CD4-positive, alpha-beta T cell treated with Interleukin-17A for 4 hours (primary cell): ENCODE results near the gene GALNT9.
"Not testable (repeated sequence)": the region's sequence is repeated elsewhere in the genome, so short reads cannot be mapped to it uniquely, and the experiment has no call there.

Experiments
- DNase-seq: peaks from one replicate; pipeline ENCODE4 v3.0.0-alpha.2; 2020; ENCODE audit warnings: mixed read lengths

Gene GALNT9

DNA sequence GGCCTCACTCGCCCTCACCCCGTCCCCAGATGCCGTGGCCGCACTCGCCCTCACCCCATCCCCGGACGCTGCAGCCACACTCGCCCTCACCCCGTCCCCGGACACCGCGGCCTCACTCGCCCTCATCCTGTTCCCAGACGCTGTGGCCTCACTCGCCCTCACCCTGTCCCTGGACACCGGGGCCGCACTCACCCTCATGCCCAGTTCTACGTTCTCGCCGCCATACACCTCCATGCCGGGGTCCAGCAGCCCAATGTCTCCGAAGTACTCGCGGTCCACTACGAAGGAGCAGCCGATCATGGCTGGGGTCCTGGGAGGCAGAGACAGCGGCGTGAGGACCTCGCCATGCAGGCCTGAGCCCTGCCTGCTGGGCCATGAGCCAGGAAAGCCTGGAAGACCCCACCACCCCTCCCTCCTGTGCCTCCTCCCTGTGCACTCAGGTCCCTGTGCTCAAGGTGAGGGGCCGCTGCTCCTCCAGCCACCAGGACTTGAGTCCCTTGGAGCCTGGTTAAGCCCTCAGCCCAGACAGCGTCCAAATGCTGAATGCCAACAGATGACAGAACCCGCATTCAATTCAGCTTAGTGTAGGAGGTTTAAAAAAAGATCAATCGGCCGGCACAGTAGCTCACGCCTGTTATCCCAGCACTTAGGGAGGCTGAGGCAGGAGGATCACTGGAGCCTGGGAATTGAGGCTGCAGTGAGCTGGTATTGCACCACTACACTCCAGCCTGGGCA, 81.5 kb downstream of the GALNT9 start:
- no peak for DNase-seq

DNA sequence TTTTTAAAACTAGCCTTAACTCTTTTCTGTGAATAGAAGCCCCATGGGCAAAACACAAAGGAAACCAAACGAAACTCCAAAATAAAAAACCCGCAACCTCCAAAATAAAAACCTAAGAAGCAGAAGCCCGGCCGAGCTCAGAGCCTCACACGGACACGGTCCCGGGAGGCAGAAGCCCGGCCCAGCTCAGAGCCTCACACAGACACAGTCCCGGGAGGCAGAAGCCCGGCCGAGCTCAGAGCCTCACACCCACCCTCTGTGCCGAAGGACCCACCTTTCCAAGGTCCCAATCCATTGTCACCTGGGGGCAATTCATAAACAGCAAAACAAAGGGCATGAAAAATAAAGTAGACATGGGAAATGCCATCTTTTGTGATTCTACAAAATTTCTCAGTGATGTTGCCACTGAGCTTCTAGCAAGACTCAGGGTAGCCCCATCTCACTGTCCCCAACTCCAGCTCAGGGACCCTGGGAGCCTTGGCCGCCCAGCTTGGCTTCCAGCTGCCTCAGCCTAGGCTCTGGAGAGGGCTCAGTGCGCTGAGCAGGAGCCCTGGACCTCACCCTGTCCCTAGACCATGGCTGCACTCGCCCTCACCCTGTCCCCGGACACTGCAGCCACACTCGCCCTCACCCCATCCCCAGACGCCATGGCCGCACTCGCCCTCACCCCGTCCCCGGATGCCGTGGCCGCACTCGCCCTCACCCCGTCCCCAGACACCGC, 82.2 kb downstream of the GALNT9 start:
- no peak for DNase-seq

DNA sequence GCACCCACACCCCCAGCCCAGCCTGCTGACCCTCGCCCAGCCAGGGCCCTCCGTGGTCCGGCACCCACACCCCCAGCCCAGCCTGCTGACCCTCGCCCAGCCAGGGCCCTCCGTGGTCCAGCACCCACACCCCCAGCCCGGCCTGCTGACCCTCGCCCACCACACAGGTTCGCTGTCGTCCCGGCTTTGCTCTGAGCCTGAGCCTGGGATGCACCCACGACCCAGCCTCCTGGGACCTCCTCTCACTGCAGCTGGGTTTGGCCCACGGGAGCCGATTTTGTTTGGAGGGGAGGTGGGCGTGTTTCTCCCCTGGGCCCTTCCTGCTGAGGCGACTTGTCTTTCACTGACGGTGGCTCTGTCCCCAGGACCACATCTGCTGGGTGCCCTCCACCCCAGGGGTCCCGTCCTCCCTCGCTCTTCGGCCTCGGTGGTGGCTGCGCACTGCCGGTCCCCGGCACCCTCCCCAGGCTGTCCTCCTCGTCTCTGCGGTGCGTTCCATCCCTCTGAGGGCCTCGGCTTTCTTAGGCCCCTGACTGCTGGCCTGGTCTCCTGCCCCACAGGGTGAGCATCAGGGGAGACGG, 83.8 kb downstream of the GALNT9 start:
- DNase-seq, result no peak

DNA sequence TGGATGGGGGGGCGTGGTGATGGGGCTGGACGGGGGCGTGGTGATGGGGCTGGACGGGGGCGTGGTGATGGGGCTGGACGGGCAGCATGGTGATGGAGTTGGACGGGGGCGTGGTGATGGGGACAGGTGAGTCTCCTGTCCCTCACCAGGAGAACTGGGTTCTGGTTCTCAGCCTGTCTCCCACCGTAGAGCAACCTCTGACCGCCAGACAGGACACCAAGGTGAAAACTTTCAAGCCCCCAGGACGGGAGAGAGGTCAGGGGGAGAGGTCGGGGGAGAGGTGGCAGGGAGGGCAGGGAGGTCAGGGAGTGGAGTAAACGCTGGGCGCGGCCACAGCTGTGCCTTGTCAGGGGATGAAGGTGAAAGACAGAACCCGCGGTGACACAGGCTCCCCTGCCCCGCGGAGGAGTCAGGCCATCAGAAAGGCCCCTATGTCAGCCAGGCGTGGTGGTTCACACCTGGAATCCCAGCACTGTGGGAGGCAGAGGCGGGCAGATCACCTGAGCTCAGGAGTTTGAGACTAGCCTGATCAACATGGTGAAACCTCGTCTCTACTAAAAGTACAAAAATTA, 84.6 kb downstream of the GALNT9 start:
- no peak for DNase-seq

DNA sequence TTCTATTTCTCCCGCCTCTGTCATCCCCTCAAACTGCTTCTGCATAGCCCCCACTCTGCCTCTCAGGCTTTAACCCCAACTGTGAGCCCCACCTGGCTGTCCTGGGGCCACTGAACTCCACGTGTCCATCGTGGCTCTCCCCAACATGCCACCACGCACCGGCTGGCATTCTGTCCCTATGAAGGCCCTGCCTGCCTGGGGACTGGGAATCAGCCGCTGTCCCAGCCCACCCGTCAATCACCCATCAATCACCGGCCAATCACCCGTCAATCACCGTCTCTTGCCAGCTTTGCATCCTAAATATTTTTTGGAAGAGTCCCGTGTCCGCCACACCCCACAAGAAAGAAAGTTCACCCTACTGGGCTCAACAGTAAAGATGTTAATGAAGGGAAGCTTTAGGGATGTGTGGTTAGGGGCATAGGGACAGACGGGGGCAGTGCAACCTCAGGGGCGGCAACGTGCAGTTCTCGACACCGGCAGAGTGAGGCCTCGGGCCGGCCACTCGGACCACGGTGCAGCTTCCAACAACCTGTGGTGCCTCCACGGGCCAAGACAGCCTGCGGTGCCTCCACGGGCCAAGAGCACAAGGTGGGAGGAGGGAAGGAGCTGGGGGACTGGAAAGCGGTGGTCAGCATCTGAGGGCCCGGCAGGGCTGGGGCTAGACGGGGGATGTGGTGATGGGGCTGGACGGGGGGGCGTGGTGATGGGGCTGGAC, 85.6 kb downstream of the GALNT9 start:
- no peak for DNase-seq

DNA sequence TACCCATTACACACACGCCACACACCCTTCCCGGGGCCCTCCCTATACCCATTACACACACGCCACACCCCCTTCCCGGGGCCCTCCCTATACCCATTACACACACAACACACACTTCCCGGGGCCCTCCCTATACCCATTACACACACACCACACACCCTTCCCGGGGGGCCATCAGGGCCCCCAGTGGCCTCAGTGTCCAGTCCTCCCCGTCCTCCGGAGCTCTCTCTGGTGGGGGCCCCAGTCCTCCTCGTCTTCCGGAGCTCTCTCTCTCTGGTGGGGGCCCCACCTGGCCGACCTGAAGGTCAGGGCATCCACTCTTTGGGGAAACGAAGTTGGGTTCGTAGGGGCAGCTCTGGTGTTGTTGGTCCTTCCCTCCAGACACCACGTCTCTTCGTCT, 86.2 kb downstream of the GALNT9 start:
- DNase-seq, result not testable (repeated sequence)

DNA sequence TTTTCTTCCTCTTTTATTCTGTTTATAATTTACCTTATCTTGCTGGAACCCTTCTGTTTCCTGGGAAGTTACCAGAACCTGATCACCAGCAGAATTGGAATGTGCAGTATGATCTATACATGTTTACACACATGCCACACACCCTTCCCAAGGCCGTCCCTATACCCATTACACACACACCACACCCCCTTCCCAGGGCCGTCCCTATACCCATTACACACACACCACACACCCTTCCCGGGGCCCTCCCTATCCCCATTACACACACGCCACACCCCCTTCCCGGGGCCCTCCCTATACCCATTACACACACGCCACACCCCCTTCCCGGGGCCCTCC, 88.8 kb downstream of the GALNT9 start:
- not testable (repeated sequence) for DNase-seq

DNA sequence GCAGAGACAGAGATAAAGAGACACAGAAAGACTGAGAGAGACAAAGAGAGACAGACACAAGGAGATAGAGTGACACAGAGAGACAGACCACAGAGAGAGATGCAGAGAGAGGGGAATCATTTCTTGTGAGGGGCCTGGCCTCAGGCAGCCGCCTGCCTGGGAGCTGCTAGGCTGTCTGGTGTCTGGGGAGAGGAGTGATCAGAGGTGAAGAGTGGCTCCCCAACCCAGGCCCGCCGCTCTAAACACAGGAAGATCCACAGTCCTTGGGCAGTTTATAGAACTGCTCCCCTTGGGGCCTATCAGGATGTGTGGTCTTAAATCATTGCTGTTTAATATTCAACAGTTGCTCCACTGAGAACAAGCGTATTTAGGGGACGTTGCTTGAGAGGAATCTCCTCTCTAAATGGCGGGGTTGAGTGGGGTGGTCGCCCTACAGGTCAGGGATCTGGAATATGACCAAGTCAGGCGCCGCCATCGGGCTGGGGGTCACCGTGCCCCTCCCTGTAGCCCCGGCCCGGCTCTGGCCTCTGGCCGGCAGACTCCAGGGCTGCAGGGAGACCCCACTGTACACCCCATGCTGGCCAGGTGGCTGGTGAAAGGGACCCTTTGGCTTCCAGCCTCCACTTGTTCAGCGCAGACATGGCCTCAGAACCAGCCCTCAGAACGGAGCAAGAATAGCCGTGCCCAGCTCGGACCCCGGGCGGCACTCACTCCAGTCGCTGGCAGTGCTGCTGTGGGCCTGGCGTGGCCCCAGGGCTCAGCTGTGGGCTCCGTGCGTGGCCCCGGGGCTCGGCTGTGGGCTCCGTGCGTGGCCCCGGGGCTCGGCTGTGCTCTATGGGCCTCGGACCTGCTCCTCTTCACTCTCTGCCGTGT, 89.4 kb downstream of the GALNT9 start:
- DNase-seq, result no peak

DNA sequence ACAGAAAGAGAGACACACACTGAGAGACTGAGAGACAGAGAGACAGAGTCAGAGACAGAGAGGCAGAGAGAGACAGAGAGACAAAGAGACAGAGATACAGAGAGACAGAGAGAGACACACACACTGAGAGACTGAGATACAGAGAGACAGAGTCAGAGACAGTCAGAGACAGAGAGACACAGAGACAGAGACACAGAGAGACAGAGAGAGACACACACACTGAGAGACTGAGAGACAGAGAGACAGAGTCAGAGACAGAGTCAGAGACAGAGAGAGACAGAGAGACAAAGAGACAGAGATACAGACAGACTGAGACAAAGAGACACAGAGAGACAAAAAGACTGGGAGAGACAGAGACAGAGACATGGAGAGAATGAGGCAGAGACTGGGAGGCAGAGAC, 90.0 kb downstream of the GALNT9 start:
- DNase-seq, result no peak

DNA sequence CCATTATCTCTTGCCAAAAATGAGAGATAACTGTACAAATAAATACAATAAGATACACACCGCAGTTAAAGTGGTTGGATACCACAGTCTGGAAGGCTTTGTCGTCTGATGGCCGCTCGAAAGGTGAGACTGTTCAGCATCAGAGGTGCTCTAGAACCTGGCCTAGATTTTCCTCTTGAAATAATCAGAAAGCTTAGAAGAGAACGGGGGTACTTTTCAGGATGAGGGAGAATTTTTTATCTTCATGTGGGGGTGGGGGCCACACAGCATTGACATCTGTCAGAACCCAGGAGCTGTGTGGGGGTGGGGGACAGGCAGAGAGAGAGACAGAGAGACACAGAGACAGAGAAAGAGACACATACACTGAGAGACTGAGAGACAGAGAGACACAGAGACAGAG, 90.5 kb downstream of the GALNT9 start:
- DNase-seq, result no peak

DNA sequence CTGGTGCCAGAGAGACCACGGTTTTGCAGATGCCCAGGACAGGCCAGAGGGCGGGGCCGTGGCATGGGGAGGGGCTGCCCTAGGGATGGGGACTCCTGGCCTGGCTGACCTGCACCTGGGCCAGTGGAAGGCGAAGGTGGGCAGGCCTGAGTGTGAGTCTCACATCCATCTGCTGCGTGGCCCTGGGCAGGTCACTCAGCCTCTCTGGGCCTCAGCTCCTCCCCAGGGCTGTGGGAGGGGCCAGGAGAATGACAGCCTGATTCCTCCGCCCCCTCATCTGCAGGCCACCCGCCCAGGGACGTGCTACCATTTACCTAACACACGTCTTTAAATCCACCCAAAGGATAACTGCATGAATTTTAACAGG, 90.9 kb downstream of the GALNT9 start:
- DNase-seq, result no peak

DNA sequence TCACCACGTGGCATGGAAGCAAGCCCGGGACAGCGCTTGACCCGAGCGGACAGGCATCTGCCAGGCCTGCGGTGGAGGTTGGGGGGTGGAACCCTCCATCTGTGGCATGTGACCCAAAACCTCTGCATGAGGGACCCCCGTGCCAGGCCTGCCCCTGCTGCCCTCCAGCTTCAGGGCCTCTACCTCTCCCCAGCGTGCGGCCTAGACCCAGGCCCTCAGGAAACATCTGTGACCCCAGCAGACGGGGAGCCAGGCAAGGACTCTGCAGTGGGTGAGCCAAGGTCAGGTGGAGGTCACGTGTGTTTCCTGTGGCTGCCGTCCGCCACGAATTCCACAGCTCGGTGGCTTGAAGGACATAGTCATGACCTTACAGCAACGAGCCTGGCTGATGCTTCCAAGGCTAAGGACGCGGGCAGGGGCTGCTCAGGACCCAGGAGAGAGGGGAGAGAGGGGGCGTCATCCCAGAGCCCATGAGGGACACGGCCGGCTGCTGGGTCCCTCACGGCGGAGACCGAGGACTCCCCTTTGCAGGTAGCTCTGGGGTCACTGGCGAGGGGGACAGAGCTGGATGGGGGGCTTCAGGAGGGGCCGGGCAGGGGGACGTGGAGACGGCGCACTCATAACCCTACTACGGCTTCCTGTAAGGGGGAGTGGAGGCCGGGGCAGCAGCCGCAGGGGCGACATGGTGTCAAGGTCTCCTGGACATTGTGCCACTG, 91.5 kb downstream of the GALNT9 start:
- DNase-seq, result no peak

DNA sequence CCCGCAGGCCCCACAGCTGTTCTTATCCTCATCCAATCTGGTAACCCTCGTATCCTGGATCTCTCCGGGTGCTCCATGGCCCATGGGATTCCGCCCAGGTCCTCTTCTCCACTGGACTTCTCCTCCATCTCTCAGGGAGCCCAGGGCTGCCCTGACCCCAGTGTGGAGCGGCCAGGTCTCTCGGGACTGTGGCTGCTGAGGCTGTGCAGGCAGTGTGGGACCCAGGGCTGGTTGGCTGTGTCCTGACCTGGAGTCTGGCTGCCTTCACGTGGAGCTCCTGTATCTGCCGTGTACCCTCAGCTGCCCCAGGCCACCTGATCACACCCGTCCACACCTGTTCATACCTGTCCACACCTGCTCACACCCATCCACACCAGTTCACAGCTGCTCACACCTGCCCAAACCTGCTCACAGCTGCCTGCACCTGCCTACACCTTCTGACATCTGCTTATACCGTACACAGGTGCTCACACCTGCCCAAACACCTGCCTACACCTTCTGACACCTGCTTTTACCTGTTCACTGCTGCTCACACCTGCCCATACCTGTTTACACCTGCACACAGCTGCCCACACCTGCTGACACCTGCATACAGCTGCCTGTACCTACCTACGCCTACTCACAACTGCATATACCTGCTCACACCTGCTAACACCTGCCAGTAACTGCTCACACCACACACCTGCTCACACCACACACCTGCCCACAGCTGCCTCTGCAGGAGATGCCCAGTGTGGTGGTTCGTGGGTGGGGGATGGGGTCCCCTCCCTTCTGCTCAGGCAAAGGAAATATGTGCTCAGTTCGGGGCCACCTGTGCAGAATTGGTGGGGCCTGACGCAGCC, 92.2 kb downstream of the GALNT9 start:
- no peak for DNase-seq

DNA sequence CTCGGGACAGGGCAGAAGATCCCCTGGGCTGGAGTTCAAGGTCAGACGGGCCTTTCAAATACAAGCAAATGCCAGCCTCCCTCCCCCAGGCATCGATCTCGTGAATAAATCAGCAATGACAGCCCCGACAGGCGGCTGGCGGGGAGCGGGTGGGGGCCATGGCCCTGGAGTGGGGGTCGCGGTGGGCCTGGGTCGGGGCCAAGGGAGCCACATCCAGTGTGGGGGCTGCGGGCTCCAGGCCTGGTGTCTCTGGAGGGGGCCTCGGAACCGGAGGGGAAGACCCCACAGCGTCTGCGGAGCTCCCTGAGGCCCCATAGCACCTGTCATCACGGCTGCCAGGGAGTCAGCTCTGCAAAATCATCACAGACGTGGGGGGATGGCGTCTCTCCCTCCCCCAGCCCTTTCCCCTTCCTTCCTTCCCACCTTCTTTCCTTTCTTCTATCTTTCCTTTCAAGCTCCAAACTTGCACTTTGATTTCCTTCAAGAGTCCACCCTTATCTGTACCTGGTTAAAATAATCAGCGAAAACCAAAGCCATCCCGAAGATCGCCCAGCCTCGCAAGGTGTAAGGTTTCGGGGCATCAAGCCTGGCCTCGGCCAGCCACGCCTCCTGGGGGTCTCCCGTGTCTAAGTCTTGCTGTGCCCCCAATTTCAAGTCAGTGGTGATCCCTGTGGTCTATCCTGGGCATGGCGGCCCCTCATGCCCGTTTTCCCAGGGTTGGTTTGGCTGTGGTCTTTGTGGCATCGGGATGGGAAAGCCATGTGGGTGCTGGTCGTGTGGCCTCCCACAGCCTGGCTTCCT, 93.1 kb downstream of the GALNT9 start:
- no peak for DNase-seq

DNA sequence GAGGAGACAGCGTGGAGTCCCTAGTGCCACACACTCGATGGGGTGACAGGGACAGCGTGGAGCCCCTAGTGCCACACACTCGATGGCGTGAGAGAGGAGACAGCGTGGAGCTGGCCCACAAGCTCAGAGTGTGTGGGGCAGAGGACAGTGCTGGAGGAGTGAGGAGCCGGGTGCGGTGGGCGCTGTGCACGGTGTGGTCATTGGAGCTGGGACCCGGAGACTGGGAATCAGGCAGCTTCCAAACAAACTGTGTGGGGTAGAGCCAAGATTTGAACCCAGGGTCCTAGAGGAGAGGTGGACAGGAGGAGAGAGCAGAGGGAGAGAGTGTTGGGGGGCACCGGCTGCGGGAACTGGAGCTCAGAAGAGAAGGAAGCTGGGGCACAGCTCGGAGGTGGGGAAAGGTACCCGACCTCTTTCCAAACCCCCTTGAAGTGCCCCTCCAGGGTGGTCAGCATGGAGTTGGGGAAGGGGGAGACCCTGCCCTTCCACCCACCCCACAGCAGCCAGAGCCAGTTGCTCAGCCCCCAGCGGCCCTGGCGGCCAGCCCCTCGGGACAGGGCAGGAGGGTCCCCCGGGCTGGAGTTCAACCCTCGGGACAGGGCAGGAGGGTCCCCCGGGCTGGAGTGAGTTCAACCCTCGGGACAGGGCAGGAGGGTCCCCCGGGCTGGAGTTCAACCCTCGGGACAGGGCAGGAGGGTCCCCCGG, 94.1 kb downstream of the GALNT9 start:
- no peak for DNase-seq

DNA sequence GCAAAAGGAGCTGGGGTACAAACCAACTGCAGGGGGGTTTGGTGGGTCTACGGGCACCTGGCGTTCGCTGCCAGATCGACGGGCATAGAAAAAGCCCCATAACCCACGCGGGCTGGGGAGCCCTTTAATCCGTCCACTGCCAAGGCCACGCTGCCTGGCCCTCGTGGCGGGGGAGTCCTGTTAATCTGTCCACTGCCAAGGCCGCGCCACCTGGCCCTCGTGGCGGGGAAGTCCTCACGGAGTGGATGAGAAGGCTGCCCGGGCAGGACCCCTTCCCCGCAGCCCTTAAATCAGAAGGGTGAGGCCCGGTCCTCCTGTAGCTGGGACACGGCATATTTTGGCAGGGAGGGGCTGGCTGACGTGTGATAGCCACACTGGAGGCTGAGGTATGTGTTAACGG, 99.0 kb downstream of the GALNT9 start:
- no peak for DNase-seq

DNA sequence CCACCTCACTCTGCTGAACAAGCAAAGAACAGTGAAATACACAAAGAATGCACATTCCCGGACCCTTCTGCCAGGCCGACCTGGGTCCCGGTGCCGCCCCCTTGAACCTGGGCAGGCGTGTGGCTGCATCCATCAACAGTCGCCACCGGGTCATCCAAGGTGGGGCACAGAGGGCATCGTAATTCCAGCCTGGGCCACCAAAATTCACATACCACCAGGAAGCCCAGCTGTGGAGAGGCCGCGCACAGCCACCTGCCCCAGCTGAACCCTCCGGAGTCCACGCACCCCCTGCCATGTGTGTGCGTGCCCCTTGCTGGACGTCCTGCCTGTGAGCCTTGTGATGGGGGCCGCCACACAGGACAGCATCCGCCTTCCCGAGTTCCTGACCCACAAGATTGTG, 99.5 kb downstream of the GALNT9 start:
- no peak for DNase-seq

DNA sequence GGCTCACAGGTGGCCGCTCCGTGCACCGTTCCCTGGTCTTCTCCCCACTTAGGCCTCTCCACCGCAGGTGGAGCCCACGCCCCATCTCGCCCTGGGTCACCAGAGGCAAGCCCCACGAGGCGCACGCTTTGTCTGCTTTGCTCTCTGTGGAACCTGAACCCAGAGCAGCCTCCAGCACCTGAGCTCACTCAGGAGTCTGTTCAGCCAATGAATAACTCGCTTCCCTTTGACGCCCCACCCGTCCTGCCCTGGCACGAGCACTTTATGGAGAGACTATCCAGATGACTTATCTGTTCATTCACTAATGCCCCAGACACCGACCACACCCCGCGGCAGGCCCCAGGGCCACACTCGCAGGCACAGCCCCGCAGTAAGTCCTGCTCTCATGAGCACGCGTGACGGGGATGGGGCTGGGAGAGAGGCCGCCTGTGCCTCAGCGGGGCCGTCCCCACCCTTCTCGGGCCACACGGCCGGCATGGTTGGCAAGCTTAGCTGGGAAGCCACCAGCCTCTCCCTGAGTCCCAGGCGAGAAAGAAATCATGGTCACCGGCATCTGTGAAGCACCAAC, 100.1 kb downstream of the GALNT9 start:
- no peak for DNase-seq
